Left lung (tissue), 10 donors: ENCODE results near the gene SIL1. TPM values are rescaled to one million over a fixed set of nuclear protein-coding genes. Genes with fewer than 3 reads are reported as not detected.
"Not testable (repeated sequence)": the region's sequence is repeated elsewhere in the genome, so short reads cannot be mapped to it uniquely, and the experiment has no call there.

Experiments
- ATAC-seq: fragments of 200-7000 bp; cut with Tn5 transposase; one replicate; pipeline ENCODE4 v1.9.1; 2020; ENCODE audit warnings: moderate library complexity
- DNase-seq, 4 donors: peaks; one replicate each; pipeline ENCODE4 v3.0.0-alpha.2; 2013 to 2020
- H3K27ac ChIP-seq, 2 donors: fragments of 200-600 bp; sonication (generic) in 1 of 2; one replicate each; pipeline versions ENCODE4 v1.5.0 to v1.8.0; 2020 to 2021
- H3K27me3 ChIP-seq, 2 donors: fragments of 200-600 bp; sonication (generic) in 1 of 2; one replicate each; pipeline versions ENCODE4 v1.5.0 to v1.8.0; 2020 to 2021
- H3K36me3 ChIP-seq, 2 donors: fragments of 200-600 bp; sonication (generic) in 1 of 2; one replicate each; pipeline versions ENCODE4 v1.5.0 to v1.8.0; 2020 to 2021
- H3K4me1 ChIP-seq, 2 donors: fragments of 200-600 bp; one replicate each; pipeline ENCODE4 v1.8.0; 2021
- H3K4me3 ChIP-seq, 2 donors: fragments of 200-600 bp; sonication (generic) in 1 of 2; one replicate each; pipeline versions ENCODE4 v1.5.0 to v1.8.0; 2020 to 2021; ENCODE audit warnings: mild to moderate bottlenecking in 1 of 2
- H3K9me3 ChIP-seq, 2 donors: fragments of 200-600 bp; sonication (generic) in 1 of 2; one replicate each; pipeline versions ENCODE4 v1.5.0 to v1.8.0; 2020 to 2021
- CTCF ChIP-seq, 2 donors: fragments of 200-600 bp; sonication (generic) in 1 of 2; IDR thresholded peaks; one replicate each; pipeline versions ENCODE4 v1.5.0 to v1.8.0; 2021; ENCODE audit warnings: antibody characterized with exemption in 2 of 2
- intact Hi-C, 2 donors: fragments of 100-400 bp; cut with DNase I; formaldehyde crosslinking; loops; one replicate each; pipeline versions ENCODE4 v1.11.2 to v1.14.2; 2022
- polyA plus RNA-seq, 6 donors: library from polyadenylated mRNA; unstranded; fragments of 120-200 nt; gene quantifications; one replicate each; pipeline ENCODE4 v1.2.1, GENCODE V29; 2013; ENCODE audit not compliant: insufficient read length in 6 of 6
- total RNA-seq, 2 donors: library from RNA; stranded (reverse); fragmentation: NEBNext Ultra II Directional; extraction: Animal tissue kit (Norgen Biotek cat#: 25700); gene quantifications; one replicate each; pipeline ENCODE4 v1.2.1, GENCODE V29; 2021
- donor health status: DM: no; HTN: yes; CAD: no.
- donor health status: DM: no; HTN: no; CAD: no.

The SIL1 gene
- total and polyA plus RNA-seq, 8 donors, result 28.8 to 71.7 (median 37.3) TPM

GRCh38 chr5:139226131-139226530 is 28.0 kb upstream of the SIL1 start:
- DNase-seq (no peak), ATAC-seq (no peak)
- no peaks in the 10 kb centered on the region for H3K9me3 ChIP-seq
- H3K4me1 ChIP-seq, result no peaks in the 10 kb centered on the region
- intact Hi-C loops, result no loop called here
- H3K4me3 ChIP-seq, result no peak overlapping the region
- no peaks in the 10 kb centered on the region for H3K36me3 ChIP-seq
- no peak for TF ChIP-seq CTCF (IDR thresholded peaks at IDR 0.05)
- H3K27me3 ChIP-seq, result no peaks in the 10 kb centered on the region
- H3K27ac ChIP-seq, result no peak overlapping the region

- intact Hi-C loops, result no loop called here
- no peak for TF ChIP-seq CTCF (IDR thresholded peaks at IDR 0.05)
- Histone ChIP-seq H3K4me3 (no peak overlapping the region), H3K4me1 (no peaks in the 10 kb centered on the region), H3K27me3 (no peaks in the 10 kb centered on the region), H3K27ac (no peak overlapping the region), H3K36me3 (no peaks in the 10 kb centered on the region), H3K9me3 (no peaks in the 10 kb centered on the region)
- ATAC-seq (no peak), DNase-seq (no peak)
Observed at GRCh38 chr5:139223481-139223880, 25.3 kb upstream of the SIL1 start.

GRCh38 chr5:139222346-139222745 is 24.2 kb upstream of the SIL1 start:
- Histone ChIP-seq H3K4me1 (no peaks in the 10 kb centered on the region), H3K36me3 (no peaks in the 10 kb centered on the region), H3K4me3 (no peak overlapping the region), H3K9me3 (no peaks in the 10 kb centered on the region), H3K27ac (no peak overlapping the region), H3K27me3 (no peaks in the 10 kb centered on the region)
- intact Hi-C loops, result no loop called here
- ATAC-seq (no peak), DNase-seq (no peak)
- TF ChIP-seq CTCF (IDR thresholded peaks at IDR 0.05), result no peak

- H3K27me3 ChIP-seq, ATAC-seq, DNase-seq, intact Hi-C loops, H3K4me1 ChIP-seq, H3K36me3 ChIP-seq, H3K27ac ChIP-seq, H3K9me3 ChIP-seq, H3K4me3 ChIP-seq: not testable (repeated sequence)
Observed at GRCh38 chr5:139218038-139218437, 19.9 kb upstream of the SIL1 start.

- ATAC-seq (no peak), DNase-seq (no peak)
- Histone ChIP-seq H3K4me3 (no peak overlapping the region), H3K27me3 (no peaks in the 10 kb centered on the region), H3K36me3 (no peaks in the 10 kb centered on the region), H3K4me1 (no peaks in the 10 kb centered on the region), H3K9me3 (no peaks in the 10 kb centered on the region), H3K27ac (no peak overlapping the region)
- intact Hi-C loops, result no loop called here
- no peak for TF ChIP-seq CTCF (IDR thresholded peaks at IDR 0.05)
Observed at GRCh38 chr5:139215107-139215975, 17.2 kb upstream of the SIL1 start.

GRCh38 chr5:139214646-139215045 is 16.5 kb upstream of the SIL1 start:
- no peak for DNase-seq
- Histone ChIP-seq H3K9me3 (no peaks in the 10 kb centered on the region), H3K27ac (no peak overlapping the region), H3K4me1 (no peaks in the 10 kb centered on the region), H3K36me3 (no peaks in the 10 kb centered on the region), H3K4me3 (no peak overlapping the region), H3K27me3 (no peaks in the 10 kb centered on the region)
- TF ChIP-seq CTCF (IDR thresholded peaks at IDR 0.05), result no peak
- no peak for ATAC-seq
- intact Hi-C loops, result no loop called here
